Astrocyte (in vitro differentiated cells and primary cell): ENCODE results near the gene NR2F2. TPM values are rescaled to one million over a fixed set of nuclear protein-coding genes. Genes with fewer than 3 reads are reported as not detected.

ENCODE experiments used
- DNase-seq: peaks from one replicate; pipeline ENCODE4 v3.0.0-alpha.2; 2010; ENCODE audit warnings: low read depth
- FAIRE-seq: peaks from 2 replicates; lab custom pipeline; 2011; peaks lifted over from hg19 to GRCh38; lab: Jason Lieb, UNC
- H2AFZ ChIP-seq: 2 replicates; pipeline ENCODE4 v1.6.0; 2012; ENCODE audit warnings: low read depth, low read length, inconsistent platforms
- H3K27ac ChIP-seq: 2 replicates; pipeline ENCODE4 v1.5.1; 2011; ENCODE audit warnings: low read depth, low read length, inconsistent platforms
- H3K27me3 ChIP-seq: 2 replicates; pipeline ENCODE4 v1.6.0; 2011; ENCODE audit warnings: low read length, inconsistent platforms; ENCODE audit not compliant: insufficient read depth
- H3K36me3 ChIP-seq: 2 replicates; pipeline ENCODE4 v1.5.1; 2011; ENCODE audit warnings: low read length, inconsistent platforms; ENCODE audit not compliant: insufficient read depth
- H3K4me1 ChIP-seq: 2 replicates; pipeline ENCODE4 v1.5.1; 2011; ENCODE audit warnings: low read length, inconsistent platforms; ENCODE audit not compliant: insufficient read depth
- H3K4me2 ChIP-seq: 2 replicates; pipeline ENCODE4 v1.6.0; 2012; ENCODE audit warnings: low read length, inconsistent platforms
- H3K4me3 ChIP-seq: 2 replicates; pipeline ENCODE4 v1.5.1; 2011; ENCODE audit warnings: low read depth, mild to moderate bottlenecking, low read length, inconsistent platforms; ENCODE audit not compliant: insufficient read depth
- H3K79me2 ChIP-seq: 2 replicates; pipeline ENCODE4 v1.6.0; 2012; ENCODE audit warnings: mild to moderate bottlenecking, low read length, inconsistent platforms; ENCODE audit not compliant: insufficient read depth
- H3K9ac ChIP-seq: 2 replicates; pipeline ENCODE4 v1.6.0; 2012; ENCODE audit warnings: mild to moderate bottlenecking, low read length, inconsistent platforms
- H3K9me3 ChIP-seq: 2 replicates; pipeline ENCODE4 v1.5.1; 2012; ENCODE audit warnings: low read depth, mild to moderate bottlenecking, low read length, inconsistent platforms; ENCODE audit not compliant: insufficient read depth
- H4K20me1 ChIP-seq: 2 replicates; pipeline ENCODE4 v1.6.0; 2012; ENCODE audit warnings: low read length, inconsistent platforms; ENCODE audit not compliant: insufficient read depth
- H3K27ac Mint-ChIP-seq: one replicate; pipeline ENCODE4 v1.8.0; 2021; ENCODE audit warnings: mild to moderate bottlenecking, mixed read lengths; ENCODE audit not compliant: unreplicated experiment
- H3K27me3 Mint-ChIP-seq: one replicate; pipeline ENCODE4 v1.8.0; 2021; ENCODE audit warnings: low read depth, mixed read lengths; ENCODE audit not compliant: unreplicated experiment
- H3K36me3 Mint-ChIP-seq: one replicate; pipeline ENCODE4 v1.8.0; 2021; ENCODE audit warnings: low read depth, mixed read lengths; ENCODE audit not compliant: unreplicated experiment
- H3K4me1 Mint-ChIP-seq: one replicate; pipeline ENCODE4 v1.8.0; 2021; ENCODE audit warnings: low read depth, mixed read lengths; ENCODE audit not compliant: unreplicated experiment
- H3K4me3 Mint-ChIP-seq: one replicate; pipeline ENCODE4 v1.8.0; 2021; ENCODE audit warnings: mild to moderate bottlenecking, moderate library complexity, mixed read lengths; ENCODE audit not compliant: unreplicated experiment
- H3K9me3 Mint-ChIP-seq: one replicate; pipeline ENCODE4 v1.8.0; 2021; ENCODE audit warnings: mild to moderate bottlenecking, mixed read lengths; ENCODE audit not compliant: unreplicated experiment
- EZH2 ChIP-seq: IDR thresholded peaks from 2 replicates; pipeline ENCODE4 v1.6.1; 2012; ENCODE audit warnings: mild to moderate bottlenecking, low read length, inconsistent platforms; ENCODE audit not compliant: insufficient read depth
- total RNA-seq: library from RNA; stranded (reverse); gene quantifications from 2 replicates; pipeline ENCODE4 v1.2.1, GENCODE V29; 2021
- TF ChIP-seq, protein P1 (sequence below): IDR thresholded peaks from 2 replicates; pipeline ENCODE4 v1.5.1; 2011; ENCODE audit warnings: low read depth, mild to moderate bottlenecking, inconsistent platforms, low read length, moderate library complexity; ENCODE audit not compliant: insufficient read depth

The NR2F2 gene
- total RNA-seq, 1 donor from 2014 or later = 75.8 TPM

DNA sequence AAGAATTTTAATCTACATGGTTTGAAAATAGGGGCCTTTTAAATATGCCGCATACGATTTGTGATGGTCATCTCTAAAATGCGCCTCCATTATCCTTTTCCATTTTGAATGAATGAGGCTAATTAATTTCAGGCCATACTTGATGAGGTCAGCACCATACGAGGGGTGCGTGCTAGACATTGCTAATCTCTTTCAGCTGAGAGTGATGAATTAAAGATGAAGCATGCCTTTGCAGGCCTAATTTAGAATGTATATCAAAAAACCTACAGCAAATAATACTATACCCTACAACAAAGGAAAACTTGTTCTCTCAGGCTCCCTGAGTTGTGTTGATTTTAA lies 18.6 kb upstream of the NR2F2 start:
- H3K4me3 ChIP-seq = no peak overlapping the region
- Mint-ChIP-seq H3K27me3 (peaks cover 14% of the 10 kb centered on the region), H3K27ac (no peak overlapping the region), H3K36me3 (peaks cover 3% of the 10 kb centered on the region), H3K4me1 (peaks cover 2% of the 10 kb centered on the region), H3K4me3 (no peak overlapping the region), H3K9me3 (no peaks in the 10 kb centered on the region)
- H3K36me3 ChIP-seq = peaks cover 2% of the 10 kb centered on the region
- H3K4me2 ChIP-seq = no peak overlapping the region
- TF ChIP-seq, protein P1, sequence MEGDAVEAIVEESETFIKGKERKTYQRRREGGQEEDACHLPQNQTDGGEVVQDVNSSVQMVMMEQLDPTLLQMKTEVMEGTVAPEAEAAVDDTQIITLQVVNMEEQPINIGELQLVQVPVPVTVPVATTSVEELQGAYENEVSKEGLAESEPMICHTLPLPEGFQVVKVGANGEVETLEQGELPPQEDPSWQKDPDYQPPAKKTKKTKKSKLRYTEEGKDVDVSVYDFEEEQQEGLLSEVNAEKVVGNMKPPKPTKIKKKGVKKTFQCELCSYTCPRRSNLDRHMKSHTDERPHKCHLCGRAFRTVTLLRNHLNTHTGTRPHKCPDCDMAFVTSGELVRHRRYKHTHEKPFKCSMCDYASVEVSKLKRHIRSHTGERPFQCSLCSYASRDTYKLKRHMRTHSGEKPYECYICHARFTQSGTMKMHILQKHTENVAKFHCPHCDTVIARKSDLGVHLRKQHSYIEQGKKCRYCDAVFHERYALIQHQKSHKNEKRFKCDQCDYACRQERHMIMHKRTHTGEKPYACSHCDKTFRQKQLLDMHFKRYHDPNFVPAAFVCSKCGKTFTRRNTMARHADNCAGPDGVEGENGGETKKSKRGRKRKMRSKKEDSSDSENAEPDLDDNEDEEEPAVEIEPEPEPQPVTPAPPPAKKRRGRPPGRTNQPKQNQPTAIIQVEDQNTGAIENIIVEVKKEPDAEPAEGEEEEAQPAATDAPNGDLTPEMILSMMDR = no peak
- no peak for TF ChIP-seq EZH2
- no peak for FAIRE-seq
- H3K9ac ChIP-seq = no peak overlapping the region
- peaks cover 2% of the 10 kb centered on the region for H3K79me2 ChIP-seq
- no peak overlapping the region for H3K27ac ChIP-seq
- H3K27me3 ChIP-seq = no peaks in the 10 kb centered on the region
- H3K4me1 ChIP-seq = no peaks in the 10 kb centered on the region
- no peak overlapping the region for H2AFZ ChIP-seq
- H4K20me1 ChIP-seq = no peaks in the 10 kb centered on the region
- DNase-seq = no peak
- H3K9me3 ChIP-seq = no peaks in the 10 kb centered on the region

DNA sequence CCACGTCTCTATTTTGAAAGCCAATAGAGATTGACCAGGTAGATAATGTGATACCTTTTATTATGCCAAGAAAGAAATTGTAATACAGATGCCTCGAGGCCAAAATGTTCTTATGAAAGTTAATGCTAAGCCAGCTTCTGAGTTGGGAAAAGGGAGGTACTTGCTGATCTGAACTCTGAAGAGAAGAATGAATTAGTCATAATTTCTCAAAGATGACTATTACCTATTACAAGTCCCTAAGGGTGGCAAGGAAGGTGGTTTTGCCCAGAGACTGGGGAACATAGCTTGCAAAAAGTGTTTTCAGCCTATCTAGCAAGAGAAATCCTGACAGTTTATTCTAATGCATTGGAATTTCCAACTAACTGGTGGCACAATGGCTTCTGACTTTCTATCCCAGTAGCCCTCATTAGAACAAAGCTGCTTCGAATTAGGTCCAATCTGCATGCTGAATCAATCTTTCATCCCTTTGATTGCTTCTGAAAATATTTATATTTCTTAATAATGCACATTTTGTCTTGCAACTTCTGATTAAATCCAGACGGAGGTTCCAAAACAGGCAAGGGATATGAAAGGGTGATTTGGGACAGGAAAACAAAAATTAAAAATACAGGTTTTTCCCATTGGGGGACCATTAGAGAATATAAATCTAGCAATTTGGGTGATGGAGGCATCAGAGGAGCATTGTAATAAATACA lies 17.7 kb upstream of the NR2F2 start:
- peaks cover 3% of the 10 kb centered on the region for H3K36me3 Mint-ChIP-seq

More for the DNA sequence above, 17.7 kb upstream of the NR2F2 start:
- no peak overlapping the region for H3K4me2 ChIP-seq
- H3K27ac ChIP-seq = no peak overlapping the region
- no peaks in the 10 kb centered on the region for H3K27me3 ChIP-seq
- no peak for TF ChIP-seq EZH2
- TF ChIP-seq, protein P1 = no peak
- peaks cover 2% of the 10 kb centered on the region for H3K4me1 Mint-ChIP-seq
- DNase-seq (no peak), FAIRE-seq (peak; percentile 17)
- no peak overlapping the region for H3K9ac ChIP-seq
- H3K9me3 Mint-ChIP-seq = no peaks in the 10 kb centered on the region
- peaks cover 2% of the 10 kb centered on the region for H3K36me3 ChIP-seq
- H3K4me3 Mint-ChIP-seq = no peak overlapping the region
- H3K79me2 ChIP-seq = peaks cover 6% of the 10 kb centered on the region
- H3K27ac Mint-ChIP-seq = no peak overlapping the region
- H3K4me3 ChIP-seq = no peak overlapping the region
- H3K4me1 ChIP-seq = no peaks in the 10 kb centered on the region
- H3K27me3 Mint-ChIP-seq = peaks cover 20% of the 10 kb centered on the region
- no peak overlapping the region for H2AFZ ChIP-seq
- no peaks in the 10 kb centered on the region for H4K20me1 ChIP-seq
- H3K9me3 ChIP-seq = no peaks in the 10 kb centered on the region
